Femur (tissue), 1 donor: ENCODE results near the gene R3HDM1.

Experiments
- DNase-seq: peaks from one replicate; pipeline ENCODE4 v3.0.0-alpha.2; 2017

Gene R3HDM1

DNA sequence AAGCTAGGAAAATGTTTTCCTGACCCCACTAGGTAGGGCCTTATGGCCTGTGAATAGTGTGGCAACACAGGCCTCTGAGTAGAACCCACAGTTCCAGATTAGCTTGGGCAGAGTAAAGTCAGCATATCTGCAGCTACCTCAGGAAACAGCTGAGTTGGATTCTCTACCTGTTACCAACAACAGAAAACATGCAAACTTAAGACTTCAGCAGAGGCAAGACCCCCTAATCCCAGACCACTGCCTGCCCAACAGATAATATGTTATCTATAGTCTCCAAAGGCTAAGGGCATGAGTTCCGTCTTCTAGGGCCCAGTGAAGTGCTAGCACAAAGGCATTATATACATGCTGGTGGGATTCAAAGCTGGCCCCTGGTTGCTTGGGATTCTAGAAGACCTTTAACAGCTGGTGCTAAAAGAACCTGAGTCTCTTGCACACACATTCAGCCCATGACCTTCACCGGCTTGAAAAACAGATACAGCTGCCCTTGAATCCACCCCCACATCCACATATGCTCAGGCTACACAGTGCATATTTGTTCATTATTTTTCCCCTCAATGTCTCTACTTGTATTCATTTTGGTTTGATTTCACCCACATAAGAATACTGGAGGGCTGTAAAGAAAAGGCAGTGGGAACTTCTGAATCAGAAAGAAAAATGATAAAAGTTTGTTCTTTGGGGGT is 196.9 kb downstream of the R3HDM1 start:
- DNase-seq: no peak

GRCh38 chr2:135732561-135732960 is 201.3 kb downstream of the R3HDM1 start:
- no peak for DNase-seq

DNA sequence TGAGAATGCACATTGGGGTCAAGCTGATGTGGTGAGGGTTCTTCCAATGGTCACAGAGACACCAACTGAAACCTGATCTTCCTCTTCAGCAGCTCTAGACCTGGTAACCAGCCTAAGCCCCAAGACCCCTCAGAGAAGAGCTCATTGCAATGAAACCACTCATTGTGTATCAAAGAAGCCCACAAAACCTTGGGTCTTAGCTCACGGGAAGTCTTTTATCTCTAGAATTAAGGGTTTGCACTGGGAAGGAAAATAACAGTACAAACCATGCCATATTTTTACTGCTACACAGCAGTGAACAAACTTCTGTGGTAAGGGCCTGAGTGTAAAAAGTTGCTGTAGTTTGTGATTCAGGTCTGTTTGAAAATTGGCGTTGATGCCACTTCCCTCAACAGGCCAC is 201.8 kb downstream of the R3HDM1 start:
- no peak for DNase-seq

DNA sequence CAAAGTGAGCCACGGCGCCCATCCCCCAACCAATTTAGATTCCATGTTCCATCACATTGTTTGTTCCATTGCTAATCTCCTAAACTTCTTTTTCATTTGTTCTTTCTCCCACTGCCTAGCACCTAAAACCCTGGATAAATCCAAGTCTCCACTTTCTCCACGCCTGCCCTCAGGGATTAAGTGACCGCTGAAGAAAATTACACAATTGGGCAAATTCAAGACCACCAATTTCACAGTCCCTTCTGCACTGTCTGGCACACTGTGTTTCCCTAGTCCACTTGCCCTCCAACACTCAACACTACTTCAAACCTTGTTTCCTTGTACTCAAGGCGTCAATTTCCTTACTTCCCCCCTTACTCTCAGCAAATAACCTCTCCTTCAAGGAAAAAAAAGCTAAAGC is 205.3 kb downstream of the R3HDM1 start:
- DNase-seq: no peak

GRCh38 chr2:135740206-135740605 is 208.9 kb downstream of the R3HDM1 start:
- no peak for DNase-seq

DNA sequence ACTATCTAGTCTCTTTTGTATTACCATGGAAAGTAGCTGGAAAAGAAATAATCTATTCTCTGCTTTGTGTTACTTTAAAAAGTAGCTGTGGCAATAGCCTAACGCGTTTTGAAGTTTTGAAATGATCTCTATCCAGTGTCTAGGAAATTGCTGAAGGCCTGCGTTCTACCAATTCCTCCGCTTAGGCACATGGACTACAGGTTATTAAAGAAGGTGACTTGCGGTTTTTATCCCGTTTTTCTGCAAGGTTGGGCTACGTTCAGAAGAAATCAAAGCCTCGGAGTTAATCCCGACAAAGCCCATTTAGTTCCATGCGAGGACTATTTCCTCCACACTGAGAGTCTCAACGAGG is 209.7 kb downstream of the R3HDM1 start:
- no peak for DNase-seq

- DNase-seq: peak; percentile 99
These were observed 210.4 kb downstream of the R3HDM1 start, which contains the start of gene UBXN4 for GRCh38 chr2:135741395-135742324. Gene UBXN4, plus strand, starts transcription at chr2:135741855. Its CDS starts 75 bp downstream, at chr2:135741930.

DNA sequence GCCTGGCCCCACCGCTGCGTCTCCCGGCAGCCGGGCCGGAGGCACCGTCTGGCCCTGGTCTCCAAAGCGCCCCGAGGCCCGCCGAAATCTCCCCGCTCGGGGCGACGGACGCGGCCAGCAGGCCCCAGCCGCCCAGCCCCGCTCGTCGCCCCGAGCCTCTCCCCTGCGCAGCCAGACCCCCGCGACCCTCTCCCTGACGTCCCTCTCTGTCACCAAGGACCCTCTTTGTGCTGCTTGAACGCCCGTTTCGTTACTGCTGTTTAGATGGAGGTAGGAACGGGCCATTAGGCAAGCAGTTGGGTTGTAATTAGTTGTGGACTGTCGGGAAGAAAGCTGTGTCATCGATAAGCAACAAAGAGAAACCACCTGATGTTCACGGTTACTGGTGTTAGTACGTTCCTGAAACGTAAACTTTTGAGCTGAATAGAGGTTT is 211.1 kb downstream of the R3HDM1 start:
- DNase-seq: peak; percentile 58

DNA sequence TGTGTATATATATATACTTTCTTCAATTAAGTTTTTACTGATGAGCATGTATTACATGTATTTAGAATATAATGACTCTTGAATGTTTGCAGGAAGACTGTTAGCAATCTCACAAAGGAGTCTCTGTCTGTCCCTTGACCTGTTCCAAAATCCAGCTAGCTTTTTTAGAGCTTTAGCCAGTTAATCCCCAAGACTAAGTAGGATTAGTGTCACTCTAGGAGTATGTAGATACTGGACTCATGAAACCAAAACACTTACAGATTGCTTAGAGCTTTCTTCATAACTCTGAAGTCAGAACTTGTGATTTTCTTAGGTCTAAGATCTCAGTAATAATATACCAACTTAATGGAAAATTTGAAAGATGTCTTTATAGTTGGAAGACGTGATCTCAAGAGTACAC is 212.6 kb downstream of the R3HDM1 start:
- DNase-seq: no peak

DNA sequence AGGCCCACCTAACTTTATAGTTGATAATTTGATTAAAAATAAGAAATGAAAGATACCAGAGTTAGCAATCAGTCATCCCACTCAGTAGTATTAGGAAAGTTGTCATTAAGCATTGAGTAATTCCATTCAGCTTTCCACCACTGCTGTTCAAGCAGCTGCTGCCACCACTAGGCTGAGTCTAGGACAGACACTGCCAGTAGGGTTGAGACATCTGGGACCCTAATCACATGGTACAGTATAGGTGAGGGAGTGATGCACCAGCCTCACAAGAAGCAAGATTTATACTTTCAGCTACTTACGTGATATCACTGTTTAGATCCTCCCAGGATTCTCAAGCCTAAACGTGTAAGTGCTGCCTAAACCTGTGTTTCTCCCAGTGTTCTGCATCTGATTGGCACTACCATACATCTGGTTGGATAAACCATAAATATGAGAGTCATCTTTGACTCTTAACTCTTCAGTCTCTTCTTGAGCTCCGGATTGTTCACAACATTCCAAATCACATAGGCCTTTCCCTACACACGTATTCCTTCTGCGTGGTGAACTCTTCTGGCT is 213.6 kb downstream of the R3HDM1 start:
- DNase-seq: no peak

- DNase-seq: no peak
These were observed 214.3 kb downstream of the R3HDM1 start for GRCh38 chr2:135745545-135745944.

- no peak for DNase-seq
These were observed 224.3 kb downstream of the R3HDM1 start for GRCh38 chr2:135755573-135755972.

GRCh38 chr2:135756692-135757091 is 225.4 kb downstream of the R3HDM1 start:
- no peak for DNase-seq

DNA sequence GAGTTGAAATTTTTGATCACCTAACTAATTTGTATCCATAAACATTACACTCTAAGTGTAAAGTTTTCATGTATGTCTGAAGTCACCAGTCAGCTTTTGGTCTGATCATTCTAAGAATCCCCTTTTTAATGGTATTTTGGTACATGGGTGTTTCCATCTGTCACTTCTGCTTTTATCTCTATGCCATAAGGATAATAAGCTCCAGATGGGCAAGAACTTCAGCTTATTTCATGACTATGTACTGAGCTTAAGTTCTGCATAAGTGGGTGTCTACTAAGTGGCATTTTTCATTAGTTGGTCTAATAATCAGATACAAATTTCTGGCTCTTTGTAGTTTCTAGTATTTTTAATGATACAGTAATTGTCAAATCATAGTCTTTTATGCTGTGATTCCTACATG is 230.7 kb downstream of the R3HDM1 start:
- DNase-seq: no peak

DNA sequence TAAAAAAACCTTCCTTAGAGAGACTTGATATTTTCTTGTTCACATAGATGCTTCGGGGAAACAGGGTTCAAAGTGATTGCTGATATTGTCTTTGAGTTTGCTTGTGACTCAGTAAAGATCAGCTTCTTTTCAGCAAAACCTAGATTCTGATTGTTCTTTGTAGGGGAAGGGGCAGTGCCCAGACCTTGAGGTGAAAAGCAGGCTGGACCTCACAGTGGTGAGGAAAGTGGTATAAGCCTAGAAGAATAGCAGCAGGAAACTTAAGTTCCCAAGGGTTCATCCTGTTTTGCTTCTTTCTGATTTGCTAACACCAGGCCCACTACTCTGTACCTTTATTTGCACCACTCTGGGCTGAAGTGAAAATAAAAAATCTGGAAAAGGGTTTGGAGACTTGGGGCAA is 231.2 kb downstream of the R3HDM1 start:
- no peak for DNase-seq

GRCh38 chr2:135768863-135769262 is 237.6 kb downstream of the R3HDM1 start:
- no peak for DNase-seq

DNA sequence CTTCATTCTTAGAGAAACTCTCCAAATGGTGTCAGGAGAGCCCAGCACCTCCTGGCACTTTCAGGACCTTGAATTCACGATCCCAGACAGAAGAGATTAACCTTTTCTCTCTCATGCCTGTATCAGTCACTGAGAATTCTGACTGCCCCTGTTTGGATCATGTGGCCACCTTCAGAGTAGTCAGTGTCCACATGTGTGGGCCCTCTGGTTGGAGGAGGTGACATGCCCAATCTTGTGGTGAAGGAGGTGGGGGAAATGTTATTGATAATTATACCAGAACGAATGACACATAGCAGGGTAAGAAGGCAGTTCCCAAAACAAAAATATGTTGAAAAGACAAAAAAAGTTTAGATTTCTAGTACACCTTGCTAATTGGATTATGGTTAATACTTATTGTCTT is 242.0 kb downstream of the R3HDM1 start:
- no peak for DNase-seq

DNA sequence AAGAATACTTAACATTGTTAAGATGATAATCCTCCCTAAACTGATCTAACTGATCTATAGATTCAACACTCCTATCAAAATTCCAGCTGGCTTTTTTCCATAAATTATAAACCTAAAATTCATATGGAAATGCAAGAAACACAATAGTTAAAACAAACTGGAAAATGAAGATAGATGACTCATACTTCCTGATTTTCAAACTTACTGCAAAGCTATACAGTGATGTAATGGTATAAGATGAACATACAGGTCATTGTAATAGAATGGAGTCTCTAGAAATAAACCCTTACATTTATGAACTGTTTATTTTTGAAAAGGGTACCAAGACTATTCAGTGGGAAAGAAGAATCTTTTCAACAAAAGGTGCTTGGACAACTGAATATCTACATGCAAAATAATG is 242.6 kb downstream of the R3HDM1 start:
- DNase-seq: no peak
